Measurements from ENCODE around the gene RXFP4. TPM values are rescaled to one million over a fixed set of nuclear protein-coding genes. Genes with fewer than 3 reads are reported as not detected.
A peak's percentile ranks its signal among the peaks of the same experiment; 100 is the strongest.

RXFP4 gene
- total and polyA plus RNA-seq, 2 of the 13 experiments (the other 11 are each of a cell fraction or from before 2014, with no cell fraction given): 0.38 to 1.4 TPM

- TF ChIP-seq ZBTB4 (CRISPR knock-in tag; IDR thresholded peaks at IDR 0.05; ENCODE audit: borderline replicate concordance) (no peak), ZNF510 (CRISPR knock-in tag; IDR thresholded peaks at IDR 0.05; ENCODE audit: low read depth) (no peak), PLRG1 (conservative IDR thresholded peaks at IDR 0.05) (no peak), SRY (CRISPR knock-in tag; IDR thresholded peaks at IDR 0.05) (no peak), TBX3 (IDR thresholded peaks at IDR 0.05; ENCODE audit: borderline replicate concordance) (no peak)
Measured at GRCh38 chr1:155960081-155960745, 18.8 kb downstream of the RXFP4 start (continued).

GRCh38 chr1:155961937-155962336, 20.5 kb downstream of the RXFP4 start:
- CTCF ChIA-PET (ENCODE audit: low intra/inter-chr PET ratio, low total read pairs): no interaction called here
- TF ChIP-seq KLF9 (CRISPR knock-in tag; IDR thresholded peaks at IDR 0.05; ENCODE audit: low read depth) (no peak), ZBTB37 (CRISPR knock-in tag; IDR thresholded peaks at IDR 0.05) (no peak), ZBTB33 (CRISPR knock-in tag; IDR thresholded peaks at IDR 0.05) (peak; percentile 84), FOSL2 (CRISPR knock-in tag; IDR thresholded peaks at IDR 0.05) (peak; percentile 48; the same call in 1 of the 2 replicates), TBL1XR1 (IDR thresholded peaks at IDR 0.05; ENCODE audit: borderline replicate concordance, low read length, partially characterized antibody) (no peak), ZNF687 (CRISPR knock-in tag; IDR thresholded peaks at IDR 0.05) (0 out of 2 replicates have a peak, but pooled peaks have one; percentile 12)

More at GRCh38 chr1:155961937-155962336, 20.5 kb downstream of the RXFP4 start:
- no peak overlapping the region for H3K4me3 ChIP-seq (replicated peaks in 1 of 3; ENCODE audit: insufficient read depth in 1 of 3, low read depth in 2 of 3, low read length in 3 of 3)
- H3K36me3 ChIP-seq (replicated peaks in 1 of 2; ENCODE audit: control insufficient read depth in 1 of 2, insufficient read depth in 2 of 2, low read length in 2 of 2): peaks cover 38 to 78% of the 10 kb centered on the region in 2 experiments
- BruUV-seq (replicated peaks): no TSS peak
- no peak for FAIRE-seq
- 82% methylated on average over 14 of the region's 14 CpGs for WGBS (ENCODE audit: low lambda C conversion rate)
- H3K27me3 ChIP-seq (ENCODE audit: control insufficient read depth in 1 of 2, insufficient read depth in 2 of 2, low read length in 2 of 2): no peaks in the 10 kb centered on the region
- H3K4me2 ChIP-seq (ENCODE audit: low read depth, low read length): no peak overlapping the region
- H3K79me2 ChIP-seq (ENCODE audit: insufficient read depth, low read length): no peaks in the 10 kb centered on the region
- H4K20me1 ChIP-seq (ENCODE audit: insufficient read depth, low read length): no peaks in the 10 kb centered on the region; the same call in 1 of the 2 replicates
- no peak for DNase-seq (ENCODE audit: low spot score)
- H3K27ac ChIP-seq (ENCODE audit: extremely low read length, insufficient read depth, low read length): no peak overlapping the region
- no peak overlapping the region for H2AFZ ChIP-seq (ENCODE audit: low read length)
- peaks cover 12% of the 10 kb centered on the region for H3K4me1 ChIP-seq (ENCODE audit: insufficient read depth, low read length)
- in situ Hi-C loops (cut with HindIII; ENCODE audit: extremely low pct_ligation_motif_present, low pct_unique_long_range_greater_than_20kb): no loop called here
- POLR2A ChIA-PET: interaction anchor here (2.9 kb wide), 1 partner anchor 17 kb away, joined by 17 read pairs; no protein-coding TSS in a partner anchor
- H3K9ac ChIP-seq (ENCODE audit: insufficient read depth, low read depth, low read length): no peak overlapping the region
- no peaks in the 10 kb centered on the region for H3K9me3 ChIP-seq (ENCODE audit: low read length)
- ATAC-seq: peak; percentile 31; the same call in 2 of the 3 replicates
- intact Hi-C loops (cut with micrococcal nuclease; ENCODE audit: unreplicated experiment): no loop called here

All from HepG2 (cell line).